Stimulated activated memory B cell treated with anti-CD40 and anti-IgM and Interleukin-4, amounts not matched to agents 10 μg/mL and 1 μg/mL and 100 μg/mL, for 72 hours (primary cell): Measurements from ENCODE around the gene SPG7.

Source experiments
- ATAC-seq: fragments of 150-1000 bp; cut with Tn5 transposase; 2 replicates; pipeline ENCODE4 v1.10.0; 2021
- H3K27ac Mint-ChIP-seq: one replicate; pipeline ENCODE4 v1.8.0; 2022; ENCODE audit warnings: mild to moderate bottlenecking, mixed read lengths
- H3K27me3 Mint-ChIP-seq: one replicate; pipeline ENCODE4 v1.8.0; 2022; ENCODE audit warnings: mixed read lengths
- H3K36me3 Mint-ChIP-seq: one replicate; pipeline ENCODE4 v1.8.0; 2022; ENCODE audit warnings: mixed read lengths
- H3K4me1 Mint-ChIP-seq: one replicate; pipeline ENCODE4 v1.8.0; 2022; ENCODE audit warnings: mixed read lengths
- H3K4me3 Mint-ChIP-seq: one replicate; pipeline ENCODE4 v1.8.0; 2022; ENCODE audit warnings: mild to moderate bottlenecking, moderate library complexity, mixed read lengths
- H3K9me3 Mint-ChIP-seq: one replicate; pipeline ENCODE4 v1.8.0; 2022; ENCODE audit warnings: mixed read lengths

SPG7 gene

DNA sequence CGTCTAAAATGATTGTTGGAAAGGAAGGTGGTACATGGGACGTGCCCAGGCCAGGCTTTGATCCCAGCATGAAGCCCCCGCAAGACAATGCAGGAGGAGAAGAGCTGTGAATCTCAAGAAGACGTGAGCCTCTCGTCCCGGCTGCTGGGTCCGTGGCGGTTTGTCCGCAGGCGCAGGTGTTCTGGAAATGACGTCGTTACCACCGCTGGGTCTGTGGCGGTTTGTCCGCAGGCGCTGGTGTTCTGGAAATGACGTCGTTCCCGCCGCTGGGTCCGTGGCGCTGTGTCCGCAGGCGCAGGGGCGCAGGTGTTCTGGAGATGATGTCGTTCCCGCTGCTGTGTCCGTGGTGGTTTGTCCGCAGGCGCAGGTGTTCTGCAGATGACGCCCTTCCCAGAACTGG is 14.1 kb downstream of the SPG7 start:
- no peak for ATAC-seq
- H3K4me1 Mint-ChIP-seq = peaks cover 30% of the 10 kb centered on the region
- H3K9me3 Mint-ChIP-seq = no peaks in the 10 kb centered on the region
- no peak overlapping the region for H3K27ac Mint-ChIP-seq
- peaks cover 90% of the 10 kb centered on the region for H3K36me3 Mint-ChIP-seq
- no peaks in the 10 kb centered on the region for H3K27me3 Mint-ChIP-seq
- H3K4me3 Mint-ChIP-seq = no peak overlapping the region

- Mint-ChIP-seq H3K27me3 (no peaks in the 10 kb centered on the region), H3K4me3 (no peak overlapping the region), H3K4me1 (peaks cover 25% of the 10 kb centered on the region), H3K27ac (no peak overlapping the region), H3K36me3 (peaks cover 90% of the 10 kb centered on the region), H3K9me3 (no peaks in the 10 kb centered on the region)
- no peak for ATAC-seq
Observed at GRCh38 chr16:89523680-89524344, 15.6 kb downstream of the SPG7 start.

- H3K4me3 Mint-ChIP-seq = no peak overlapping the region
- H3K9me3 Mint-ChIP-seq = no peaks in the 10 kb centered on the region
- H3K27ac Mint-ChIP-seq = no peak overlapping the region
- H3K4me1 Mint-ChIP-seq = peaks cover 21% of the 10 kb centered on the region
- ATAC-seq = no peak
- peaks cover 90% of the 10 kb centered on the region for H3K36me3 Mint-ChIP-seq
- no peaks in the 10 kb centered on the region for H3K27me3 Mint-ChIP-seq
Observed at GRCh38 chr16:89525146-89525913, 17.1 kb downstream of the SPG7 start.

DNA sequence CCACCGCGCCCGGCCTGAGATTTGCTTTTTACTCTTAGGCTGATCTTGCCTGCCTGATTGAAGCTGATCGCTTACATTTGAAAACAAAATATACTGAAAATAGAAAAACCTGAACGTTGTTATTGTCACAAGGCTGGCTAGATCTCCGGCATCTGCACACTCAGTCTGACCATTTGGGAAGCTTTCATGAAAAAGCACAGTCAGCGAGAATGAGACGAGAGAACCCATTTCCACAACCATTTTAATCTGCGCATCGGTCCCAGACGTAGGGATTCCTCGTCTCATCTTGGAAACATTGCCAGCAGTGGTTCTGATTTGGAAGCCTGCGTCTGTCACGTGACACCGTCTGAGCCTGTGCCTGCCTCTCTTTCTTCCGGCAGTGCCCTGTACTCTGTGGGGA is 20.9 kb downstream of the SPG7 start:
- Mint-ChIP-seq H3K4me3 (no peak overlapping the region), H3K4me1 (peaks cover 14% of the 10 kb centered on the region), H3K27me3 (no peaks in the 10 kb centered on the region), H3K9me3 (no peaks in the 10 kb centered on the region), H3K27ac (no peak overlapping the region), H3K36me3 (peaks cover 76% of the 10 kb centered on the region)
- no peak for ATAC-seq

DNA sequence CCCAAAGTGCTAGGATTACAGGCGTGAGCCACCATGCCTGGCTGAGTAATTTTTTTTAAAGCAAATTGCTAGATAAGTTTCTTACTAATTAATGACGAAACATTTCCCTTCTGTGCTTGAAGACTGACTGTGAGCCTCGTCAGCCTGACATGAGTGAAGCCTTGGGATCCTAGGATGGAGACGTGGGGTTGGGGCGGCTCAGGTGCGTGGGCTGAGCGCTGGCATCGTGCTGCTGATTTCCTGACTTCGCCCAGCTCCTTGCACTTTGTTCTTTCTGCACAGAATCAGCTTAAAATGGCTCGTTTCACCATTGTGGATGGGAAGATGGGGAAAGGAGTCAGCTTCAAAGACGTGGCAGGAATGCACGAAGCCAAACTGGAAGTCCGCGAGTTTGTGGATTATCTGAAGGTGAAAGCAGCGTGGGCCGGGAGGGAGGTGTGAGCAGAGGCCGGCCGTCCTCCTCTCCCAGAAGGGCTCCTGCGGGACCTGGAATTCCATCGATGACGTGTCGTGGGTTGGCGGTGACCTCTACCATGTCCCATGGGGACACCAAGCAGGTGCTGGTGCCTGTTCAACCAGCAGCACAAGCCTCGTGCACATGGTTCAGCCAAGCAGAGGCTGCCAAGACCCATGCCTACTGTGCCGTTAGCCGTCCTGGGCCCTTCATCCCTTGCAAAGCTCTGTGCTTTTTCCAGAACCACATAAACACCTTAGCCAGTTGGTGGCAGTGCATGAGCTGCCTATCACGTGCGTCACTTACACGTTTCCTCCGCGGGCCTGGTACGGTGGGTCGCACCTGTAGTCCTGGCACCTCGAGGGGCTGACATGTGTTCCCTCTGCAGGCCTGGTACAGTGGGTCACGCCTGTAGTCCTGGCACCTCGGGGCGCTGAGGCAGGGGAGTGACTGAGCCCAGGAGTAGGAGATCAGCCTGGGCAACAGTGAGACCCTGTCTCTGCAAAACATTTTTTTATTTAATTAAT is 22.5 kb downstream of the SPG7 start:
- Mint-ChIP-seq H3K27me3 (no peaks in the 10 kb centered on the region), H3K9me3 (no peaks in the 10 kb centered on the region), H3K4me3 (no peak overlapping the region), H3K36me3 (peaks cover 76% of the 10 kb centered on the region), H3K4me1 (peaks cover 14% of the 10 kb centered on the region), H3K27ac (no peak overlapping the region)
- no peak for ATAC-seq

- no peak overlapping the region for H3K4me3 Mint-ChIP-seq
- no peaks in the 10 kb centered on the region for H3K27me3 Mint-ChIP-seq
- H3K4me1 Mint-ChIP-seq = peaks cover 14% of the 10 kb centered on the region
- H3K36me3 Mint-ChIP-seq = peaks cover 73% of the 10 kb centered on the region
- H3K9me3 Mint-ChIP-seq = no peaks in the 10 kb centered on the region
- H3K27ac Mint-ChIP-seq = no peak overlapping the region
- no peak for ATAC-seq
Observed at GRCh38 chr16:89531821-89532526, 23.8 kb downstream of the SPG7 start.

DNA sequence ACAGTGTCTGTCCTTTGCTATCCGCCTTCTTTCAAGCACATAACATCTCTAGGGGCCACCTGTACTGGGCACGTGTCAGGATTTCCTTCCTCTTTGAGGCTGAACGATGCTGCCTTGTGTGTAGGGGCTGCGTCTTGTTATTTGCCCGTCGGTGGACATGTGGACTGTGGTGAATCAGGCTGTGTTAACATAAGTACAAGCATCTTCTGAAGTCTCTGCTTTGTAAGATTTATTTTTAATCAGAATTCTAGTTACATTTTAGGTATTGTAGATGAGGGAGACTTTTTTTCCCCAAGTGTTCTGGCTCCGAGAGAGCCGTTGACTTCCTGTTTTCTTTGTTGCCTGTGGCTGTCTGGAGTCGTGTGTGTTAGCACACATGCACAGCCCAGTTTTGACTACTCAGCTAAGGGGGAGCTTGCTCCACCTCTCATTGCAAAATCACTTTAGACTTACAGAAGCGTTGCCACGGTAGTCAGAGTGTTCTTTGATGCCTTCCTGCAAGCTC is 26.1 kb downstream of the SPG7 start:
- peak overlapping the region; percentile 24 for H3K4me3 Mint-ChIP-seq
- peak overlapping the region; percentile 35 for H3K27ac Mint-ChIP-seq
- peaks cover 63% of the 10 kb centered on the region for H3K36me3 Mint-ChIP-seq
- no peaks in the 10 kb centered on the region for H3K9me3 Mint-ChIP-seq
- peaks cover 14% of the 10 kb centered on the region for H3K4me1 Mint-ChIP-seq
- no peaks in the 10 kb centered on the region for H3K27me3 Mint-ChIP-seq
- ATAC-seq = peak; percentile 90

GRCh38 chr16:89536371-89536770 is 28.2 kb downstream of the SPG7 start:
- H3K27me3 Mint-ChIP-seq = no peaks in the 10 kb centered on the region
- peaks cover 14% of the 10 kb centered on the region for H3K4me1 Mint-ChIP-seq
- H3K27ac Mint-ChIP-seq = no peak overlapping the region
- no peak for ATAC-seq
- peaks cover 61% of the 10 kb centered on the region for H3K36me3 Mint-ChIP-seq
- no peaks in the 10 kb centered on the region for H3K9me3 Mint-ChIP-seq
- H3K4me3 Mint-ChIP-seq = no peak overlapping the region

DNA sequence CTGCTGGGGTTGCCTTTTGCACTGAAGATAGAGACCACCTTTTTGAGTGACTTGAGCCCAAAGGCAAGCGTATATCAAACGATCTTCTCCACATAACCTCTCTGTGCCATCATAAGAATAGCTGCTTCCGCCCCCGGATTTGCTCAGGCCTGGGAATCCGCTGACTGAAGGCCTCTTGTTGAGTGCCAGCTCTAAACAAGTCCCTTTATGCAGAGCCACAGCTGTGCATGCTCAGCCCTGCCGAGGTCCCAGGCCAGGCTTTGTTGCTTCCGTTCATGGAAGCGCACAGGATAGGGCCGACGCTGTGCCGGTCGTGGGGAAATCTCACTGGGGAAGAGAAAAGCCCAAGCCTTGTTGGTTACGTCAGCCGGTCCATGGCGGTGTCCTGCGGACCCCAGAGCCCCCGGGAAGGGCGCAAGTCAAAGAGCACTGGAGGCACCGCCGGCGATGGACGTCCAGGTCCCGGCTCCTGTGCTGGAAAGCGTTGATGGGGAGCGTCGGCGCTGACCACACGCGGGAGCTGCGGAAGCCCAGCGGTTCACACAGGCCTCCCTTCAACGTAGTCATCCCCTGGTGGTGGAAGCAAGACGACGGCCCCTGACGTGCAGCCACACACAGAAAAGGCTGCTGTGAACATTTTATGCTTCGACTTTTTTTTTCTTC is 28.8 kb downstream of the SPG7 start:
- Mint-ChIP-seq H3K27me3 (no peaks in the 10 kb centered on the region), H3K9me3 (no peaks in the 10 kb centered on the region), H3K27ac (no peak overlapping the region), H3K4me1 (peaks cover 14% of the 10 kb centered on the region), H3K4me3 (no peak overlapping the region), H3K36me3 (peaks cover 57% of the 10 kb centered on the region)
- ATAC-seq = no peak

DNA sequence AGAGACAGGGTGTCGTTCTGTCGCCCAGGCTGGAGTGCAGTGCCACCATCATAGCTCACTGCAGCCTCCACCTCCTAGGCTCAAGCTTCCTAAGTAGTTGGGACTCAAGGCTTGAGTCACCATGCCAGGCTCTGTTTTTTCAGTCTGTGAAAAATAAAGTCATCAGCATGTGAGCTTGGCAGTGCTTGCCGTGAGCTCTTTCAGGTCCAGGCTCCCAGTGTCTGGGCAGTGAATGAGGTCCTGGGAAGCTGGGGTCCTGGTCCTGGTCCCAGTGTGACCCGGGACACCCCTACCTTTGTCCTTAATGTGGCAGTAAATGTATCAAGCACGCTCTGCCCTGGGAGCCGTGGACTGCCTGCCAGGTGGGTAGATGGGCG is 29.3 kb downstream of the SPG7 start:
- H3K4me1 Mint-ChIP-seq = peaks cover 14% of the 10 kb centered on the region
- no peaks in the 10 kb centered on the region for H3K27me3 Mint-ChIP-seq
- no peaks in the 10 kb centered on the region for H3K9me3 Mint-ChIP-seq
- no peak for ATAC-seq
- H3K4me3 Mint-ChIP-seq = no peak overlapping the region
- no peak overlapping the region for H3K27ac Mint-ChIP-seq
- H3K36me3 Mint-ChIP-seq = peaks cover 60% of the 10 kb centered on the region

GRCh38 chr16:89538286-89538685 is 30.1 kb downstream of the SPG7 start:
- H3K9me3 Mint-ChIP-seq = no peaks in the 10 kb centered on the region
- H3K4me1 Mint-ChIP-seq = peaks cover 14% of the 10 kb centered on the region
- H3K36me3 Mint-ChIP-seq = peaks cover 64% of the 10 kb centered on the region
- H3K27me3 Mint-ChIP-seq = no peaks in the 10 kb centered on the region
- no peak overlapping the region for H3K4me3 Mint-ChIP-seq
- no peak overlapping the region for H3K27ac Mint-ChIP-seq
- no peak for ATAC-seq

GRCh38 chr16:89540557-89540956 is 32.4 kb downstream of the SPG7 start:
- ATAC-seq = no peak

DNA sequence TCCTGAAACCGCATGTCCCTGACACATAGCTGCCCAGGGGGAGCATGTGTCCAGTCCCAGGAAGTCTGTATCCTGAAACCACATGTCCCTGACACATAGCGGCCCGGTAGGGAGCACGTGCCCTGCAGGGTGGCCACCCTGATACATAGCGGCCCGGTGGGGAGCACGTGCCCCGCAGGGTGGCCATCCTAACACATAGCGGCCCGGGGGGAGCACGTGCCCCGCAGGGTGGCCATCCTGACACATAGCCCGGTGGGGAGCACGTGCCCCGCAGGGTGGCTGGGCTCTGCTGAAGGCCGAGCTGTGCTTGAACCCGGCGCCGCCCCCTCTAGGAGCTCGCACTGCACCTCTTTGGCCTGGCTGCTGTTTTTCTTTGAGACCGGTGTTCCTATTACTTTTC is 33.6 kb downstream of the SPG7 start:
- no peak overlapping the region for H3K27ac Mint-ChIP-seq
- H3K36me3 Mint-ChIP-seq = peaks cover 53% of the 10 kb centered on the region
- no peak overlapping the region for H3K4me3 Mint-ChIP-seq
- no peak for ATAC-seq
- H3K9me3 Mint-ChIP-seq = no peaks in the 10 kb centered on the region
- no peaks in the 10 kb centered on the region for H3K27me3 Mint-ChIP-seq
- no peaks in the 10 kb centered on the region for H3K4me1 Mint-ChIP-seq

More at GRCh38 chr16:89540557-89540956, 32.4 kb downstream of the SPG7 start:
- Mint-ChIP-seq H3K4me3 (no peak overlapping the region), H3K27me3 (no peaks in the 10 kb centered on the region), H3K4me1 (no peaks in the 10 kb centered on the region), H3K27ac (no peak overlapping the region), H3K36me3 (peaks cover 50% of the 10 kb centered on the region), H3K9me3 (no peaks in the 10 kb centered on the region)

DNA sequence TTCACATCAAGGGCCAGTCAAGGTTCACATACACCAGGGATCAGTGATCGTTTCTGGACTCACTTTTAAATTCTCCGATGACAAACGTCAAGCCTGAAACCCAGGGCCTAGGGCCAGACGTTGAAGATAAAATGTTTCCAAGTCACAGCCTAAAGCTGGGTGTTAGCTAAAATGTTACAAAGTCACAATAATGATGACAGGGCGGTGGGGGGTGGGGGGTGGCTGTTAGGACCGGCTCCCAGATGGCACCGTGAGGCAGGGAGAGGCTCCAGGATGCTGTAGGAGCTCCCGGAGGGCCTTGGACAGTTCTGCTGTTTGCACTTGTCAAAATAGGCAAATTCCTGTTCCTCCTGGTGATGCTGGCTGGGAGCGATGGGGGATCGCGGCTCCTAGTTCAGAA is 35.9 kb downstream of the SPG7 start:
- no peak for ATAC-seq
- Mint-ChIP-seq H3K27ac (no peak overlapping the region), H3K4me3 (no peak overlapping the region), H3K27me3 (no peaks in the 10 kb centered on the region), H3K9me3 (no peaks in the 10 kb centered on the region), H3K4me1 (peaks cover 8% of the 10 kb centered on the region), H3K36me3 (peaks cover 63% of the 10 kb centered on the region)
